Type B pancreatic cell (in vitro differentiated cells): ENCODE measurements around the gene STX2. TPM values are rescaled to one million over a fixed set of nuclear protein-coding genes. Genes with fewer than 3 reads are reported as not detected.
A peak's percentile ranks its signal among the peaks of the same experiment; 100 is the strongest.
"Not testable (repeated sequence)": the region's sequence is repeated elsewhere in the genome, so short reads cannot be mapped to it uniquely, and the experiment has no call there.

Source experiments
- DNase-seq: peaks from one replicate; pipeline ENCODE4 v3.0.0; 2021; ENCODE audit warnings: mixed read lengths; ENCODE audit not compliant: unreplicated experiment; ENCODE audit errors: extremely low spot score
- H3K27ac Mint-ChIP-seq: 2 replicates; pipeline ENCODE4 v1.8.0; 2021; ENCODE audit warnings: mild to moderate bottlenecking, mixed read lengths
- H3K27me3 Mint-ChIP-seq: 2 replicates; pipeline ENCODE4 v1.8.0; 2021; ENCODE audit warnings: mixed read lengths
- H3K36me3 Mint-ChIP-seq: 2 replicates; pipeline ENCODE4 v1.8.0; 2021; ENCODE audit warnings: mixed read lengths
- H3K4me1 Mint-ChIP-seq: one replicate; pipeline ENCODE4 v1.8.0; 2021; ENCODE audit warnings: mixed read lengths; ENCODE audit not compliant: unreplicated experiment
- H3K4me3 Mint-ChIP-seq: 2 replicates; pipeline ENCODE4 v1.8.0; 2021; ENCODE audit warnings: mild to moderate bottlenecking, mixed read lengths
- H3K9me3 Mint-ChIP-seq: 2 replicates; pipeline ENCODE4 v1.8.0; 2021; ENCODE audit warnings: mixed read lengths
- CTCF ChIP-seq: fragments of 200-600 bp; sonication (generic); conservative IDR thresholded peaks from 2 replicates; pipeline ENCODE4 v1.5.0; 2021; ENCODE audit warnings: antibody characterized with exemption, mild to moderate bottlenecking
- total RNA-seq: library from RNA; stranded (reverse); gene quantifications from 2 replicates; pipeline ENCODE4 v1.2.1, GENCODE V29; 2021; ENCODE audit warnings: low replicate concordance

Gene STX2
- total RNA-seq, 1 donor from 2014 or later: 17.3 TPM

- Mint-ChIP-seq H3K4me3 (no peak overlapping the region), H3K4me1 (no peaks in the 10 kb centered on the region), H3K9me3 (no peaks in the 10 kb centered on the region), H3K27me3 (peaks cover 8% of the 10 kb centered on the region), H3K36me3 (no peaks in the 10 kb centered on the region), H3K27ac (no peak overlapping the region)
- no peak for TF ChIP-seq CTCF
- DNase-seq: no peak
Observed at GRCh38 chr12:130754234-130754901, 84.7 kb downstream of the STX2 start.

DNA sequence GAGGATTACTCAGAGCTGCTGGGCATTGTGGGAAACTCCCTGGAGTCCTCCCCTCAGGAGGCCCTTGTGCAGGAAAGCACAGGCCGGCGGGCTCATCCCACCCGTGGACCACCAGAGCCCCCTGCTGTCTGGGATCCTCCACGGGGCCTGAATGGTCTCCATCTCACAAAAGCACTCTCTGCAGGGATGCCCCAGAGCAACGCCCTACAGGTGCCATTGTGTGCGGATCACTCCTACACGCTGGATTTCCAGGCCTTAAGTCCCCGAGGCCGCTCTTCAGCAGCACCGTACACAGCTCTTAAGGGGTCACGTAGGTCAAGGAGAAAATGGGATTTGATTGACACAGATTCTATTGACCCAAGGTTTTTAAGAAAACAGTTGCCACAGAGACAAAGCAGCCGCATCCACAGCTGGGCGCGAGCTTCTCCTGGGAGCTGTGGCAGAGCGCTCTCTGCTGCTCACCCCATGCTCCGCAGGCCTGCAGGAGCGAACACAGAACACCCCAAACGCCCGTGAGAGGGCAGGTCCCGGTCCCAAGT, 86.3 kb downstream of the STX2 start:
- no peak overlapping the region for H3K4me3 Mint-ChIP-seq
- H3K27ac Mint-ChIP-seq: no peak overlapping the region
- no peaks in the 10 kb centered on the region for H3K36me3 Mint-ChIP-seq
- peaks cover 8% of the 10 kb centered on the region for H3K27me3 Mint-ChIP-seq
- TF ChIP-seq CTCF: peak; percentile 65
- peaks cover 6% of the 10 kb centered on the region for H3K4me1 Mint-ChIP-seq
- no peak for DNase-seq
- no peaks in the 10 kb centered on the region for H3K9me3 Mint-ChIP-seq

DNA sequence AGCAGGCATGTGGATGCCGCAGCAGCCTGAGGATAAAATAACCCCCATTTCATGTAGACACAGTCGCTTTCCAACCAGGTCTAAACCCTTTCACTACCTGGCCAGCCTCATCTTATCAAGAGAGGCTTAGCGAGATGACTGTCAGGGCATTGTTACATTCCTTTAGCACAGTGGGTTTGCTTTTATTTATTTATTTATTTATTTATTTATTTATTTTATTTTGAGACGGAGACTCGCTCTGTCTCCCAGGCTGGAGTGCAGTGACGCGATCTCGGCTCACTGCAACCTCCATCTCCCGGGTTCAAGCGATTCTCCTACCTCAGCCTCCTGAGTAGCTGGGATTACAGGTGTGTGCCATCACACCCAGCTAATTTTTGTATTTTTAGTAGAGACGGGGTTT, 87.0 kb downstream of the STX2 start:
- not testable (repeated sequence) for H3K4me1 Mint-ChIP-seq, DNase-seq, H3K9me3 Mint-ChIP-seq

GRCh38 chr12:130748786-130749185, 90.3 kb downstream of the STX2 start:
- Mint-ChIP-seq H3K27ac (no peak overlapping the region), H3K9me3 (no peaks in the 10 kb centered on the region), H3K4me3 (no peak overlapping the region), H3K27me3 (peaks cover 13% of the 10 kb centered on the region), H3K4me1 (peaks cover 8% of the 10 kb centered on the region), H3K36me3 (no peaks in the 10 kb centered on the region)
- no peak for DNase-seq
- no peak for TF ChIP-seq CTCF

More for the DNA sequence above, 87.0 kb downstream of the STX2 start:
- H3K27me3 Mint-ChIP-seq, H3K36me3 Mint-ChIP-seq, H3K4me3 Mint-ChIP-seq, H3K27ac Mint-ChIP-seq: not testable (repeated sequence)

- DNase-seq: peak; percentile 90
- peak; percentile 96 for TF ChIP-seq CTCF
- Mint-ChIP-seq H3K36me3 (no peaks in the 10 kb centered on the region), H3K4me3 (no peak overlapping the region), H3K4me1 (peaks cover 8% of the 10 kb centered on the region), H3K27ac (no peak overlapping the region), H3K27me3 (peaks cover 13% of the 10 kb centered on the region), H3K9me3 (no peaks in the 10 kb centered on the region)
Observed at GRCh38 chr12:130747867-130748740, 90.9 kb downstream of the STX2 start.

DNA sequence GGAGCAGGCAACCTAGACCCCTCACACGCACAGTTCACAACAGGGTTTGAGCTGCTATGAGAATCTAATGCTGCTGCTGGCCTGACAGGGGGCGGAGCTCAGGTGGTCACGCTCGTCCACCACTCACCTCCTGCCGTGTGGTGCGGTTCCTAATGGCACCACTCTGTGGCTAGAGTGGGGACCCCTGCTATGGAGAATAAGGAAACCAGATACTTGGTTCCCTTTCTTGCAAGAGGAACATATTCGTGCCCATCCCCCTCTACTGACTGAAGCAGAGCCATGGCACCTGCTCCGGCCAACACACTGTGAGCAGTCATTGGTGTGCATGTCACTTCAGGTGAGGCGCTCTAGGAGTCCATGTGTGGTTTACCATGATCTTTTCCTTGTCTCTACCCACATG, 92.5 kb downstream of the STX2 start:
- H3K27me3 Mint-ChIP-seq: peaks cover 10% of the 10 kb centered on the region
- no peaks in the 10 kb centered on the region for H3K9me3 Mint-ChIP-seq

More for the DNA sequence above, 92.5 kb downstream of the STX2 start:
- DNase-seq: no peak
- Mint-ChIP-seq H3K36me3 (no peaks in the 10 kb centered on the region), H3K4me1 (peaks cover 8% of the 10 kb centered on the region), H3K4me3 (no peak overlapping the region), H3K27ac (no peak overlapping the region)
- no peak for TF ChIP-seq CTCF
